GM12801 (cell line): ENCODE data around the gene BRMS1.

Experiments
- CTCF ChIP-seq: IDR thresholded peaks from one replicate; pipeline ENCODE4 v1.5.1; 2011; ENCODE audit warnings: control low read depth; ENCODE audit not compliant: insufficient read length; ENCODE audit errors: extremely low read depth

The BRMS1 gene

GRCh38 chr11:66365166-66365565 lies 20.3 kb upstream of the BRMS1 start:
- no peak for TF ChIP-seq CTCF

GRCh38 chr11:66363805-66364535 lies 19.1 kb upstream of the BRMS1 start:
- no peak for TF ChIP-seq CTCF

GRCh38 chr11:66363187-66363601 lies 18.3 kb upstream of the BRMS1 start:
- no peak for TF ChIP-seq CTCF

GRCh38 chr11:66362481-66363147 lies 17.7 kb upstream of the BRMS1 start:
- no peak for TF ChIP-seq CTCF

GRCh38 chr11:66361502-66361941 lies 16.6 kb upstream of the BRMS1 start:
- TF ChIP-seq CTCF: no peak

GRCh38 chr11:66360406-66361073 lies 15.6 kb upstream of the BRMS1 start:
- TF ChIP-seq CTCF: no peak

- TF ChIP-seq CTCF: no peak
Observed at GRCh38 chr11:66359662-66360087, 14.8 kb upstream of the BRMS1 start.
